Measurements from ENCODE around the gene ADAMTSL3. TPM values are rescaled to one million over a fixed set of nuclear protein-coding genes. Genes with fewer than 3 reads are reported as not detected.

The ADAMTSL3 gene
- total and polyA plus RNA-seq, 2 donors (not counting 1 experiment from before 2014, with no cell fraction given), result 0.01 TPM; not detected in 1

DNA sequence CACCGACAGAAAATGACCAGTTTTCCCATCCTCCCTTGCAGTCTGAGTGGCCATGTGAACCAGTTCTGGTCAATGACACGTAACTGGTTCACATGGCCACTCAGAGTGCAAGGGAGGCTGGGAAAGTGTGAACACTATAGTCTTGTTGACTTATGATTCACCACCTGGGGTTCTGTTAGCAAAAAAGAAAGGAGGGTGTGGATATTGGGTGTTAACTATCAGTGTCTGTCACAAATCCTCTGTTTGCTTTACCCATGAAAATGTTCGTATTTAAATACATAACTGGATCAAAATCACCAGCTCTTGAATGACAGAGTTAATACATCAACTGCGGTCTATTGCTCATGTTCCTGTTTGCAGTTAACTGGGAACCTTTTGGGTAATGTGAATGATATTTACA is 92.3 kb downstream of the ADAMTSL3 start:
- Histone ChIP-seq H2AFZ (ENCODE audit: insufficient read depth, low read depth, low read length, poor library complexity, severe bottlenecking) (no peak overlapping the region), H3K36me3 (replicated peaks in 1 of 2; ENCODE audit: control extremely low read depth in 1 of 2, control insufficient read depth in 1 of 2, extremely low read depth in 1 of 2, insufficient read depth in 2 of 2, low read length in 1 of 2) (no peaks in the 10 kb centered on the region), H3K27me3 (replicated peaks in 1 of 4; ENCODE audit: control extremely low read depth in 1 of 4, control insufficient read depth in 3 of 4, insufficient read depth in 4 of 4, low read length in 3 of 4) (no peaks in the 10 kb centered on the region), H3K4me1 (ENCODE audit: control insufficient read depth in 2 of 2, insufficient read depth in 2 of 2, low read length in 2 of 2) (no peaks in the 10 kb centered on the region), H3K27ac (ENCODE audit: low read length in 2 of 2) (no peak overlapping the region), H4K20me1 (ENCODE audit: control insufficient read depth, insufficient read depth, low read length, poor library complexity, severe bottlenecking) (no peaks in the 10 kb centered on the region), H3K4me3 (ENCODE audit: control extremely low read depth in 1 of 5, extremely low read depth in 1 of 5, insufficient read depth in 1 of 5, low read depth in 2 of 5, low read length in 4 of 5) (no peak overlapping the region), H3K9me3 (ENCODE audit: control extremely low read depth in 1 of 3, control insufficient read depth in 2 of 3, insufficient read depth in 1 of 3, low read length in 2 of 3) (peaks cover 0 to 8% (median 0%) of the 10 kb centered on the region in 3 donors), H3K9ac (ENCODE audit: low read length) (no peak overlapping the region), H3K4me2 (replicated peaks; ENCODE audit: low read depth, low read length, poor library complexity, severe bottlenecking) (no peak overlapping the region), H3K79me2 (ENCODE audit: control insufficient read depth, insufficient read depth, low read length) (no peaks in the 10 kb centered on the region)
- intact Hi-C loops (cut with micrococcal nuclease), result no loop called here
- Mint-ChIP-seq H3K4me1 (no peaks in the 10 kb centered on the region), H3K27me3 (no peaks in the 10 kb centered on the region), H3K27ac (no peak overlapping the region), H3K4me3 (no peak overlapping the region), H3K9me3 (ENCODE audit: insufficient read depth) (no peaks in the 10 kb centered on the region)
- DNase-seq, result no peak
- no peak for ATAC-seq (ENCODE audit: low read depth)
- TF ChIP-seq EZH2 (IDR thresholded peaks at IDR 0.05; ENCODE audit: borderline replicate concordance, insufficient read depth, low read depth, low read length, poor library complexity, severe bottlenecking) (no peak), CTCF (IDR thresholded peaks at IDR 0.05) (no peak)
- 100% methylated on average over 1 of the region's 4 CpGs for WGBS (ENCODE audit: insufficient coverage)
- ChIA-PET POLR2A (no interaction called here), CTCF (no interaction called here)

DNA sequence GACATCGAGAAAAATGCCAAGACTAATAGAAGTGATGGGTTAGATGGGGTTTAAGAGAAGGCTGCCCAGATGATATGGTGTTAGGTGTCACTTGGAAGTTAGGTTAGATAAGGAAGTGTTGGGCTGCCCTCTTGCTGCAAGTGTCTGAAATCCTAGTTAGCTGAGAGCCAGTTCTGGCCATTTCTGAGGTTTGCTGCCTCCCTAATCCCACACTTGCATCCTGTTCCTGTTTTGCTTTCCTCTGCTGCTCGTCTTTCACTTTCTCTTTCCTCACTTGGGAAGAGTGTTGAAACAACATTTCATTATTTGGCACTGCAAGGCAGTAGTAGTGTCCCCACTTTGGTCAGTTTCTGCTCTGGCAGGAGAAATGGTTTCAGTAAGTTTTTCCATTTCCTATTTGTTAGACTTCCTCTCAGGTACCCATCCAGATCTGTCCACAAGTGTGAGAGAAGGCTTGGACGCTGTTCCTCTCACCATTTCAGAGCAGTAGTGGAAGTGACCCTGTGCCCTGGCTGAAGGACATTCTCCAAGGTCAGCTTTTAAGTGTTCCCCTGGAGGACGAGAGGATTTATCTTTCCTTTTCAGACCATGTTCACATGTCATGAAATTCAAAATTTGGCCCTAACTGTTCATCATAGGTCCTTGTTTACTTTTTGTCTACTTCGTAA is 93.3 kb downstream of the ADAMTSL3 start:
- Histone ChIP-seq H3K9me3 (ENCODE audit: control extremely low read depth in 1 of 3, control insufficient read depth in 2 of 3, insufficient read depth in 1 of 3, low read length in 2 of 3) (peaks cover 0 to 8% (median 0%) of the 10 kb centered on the region in 3 donors), H3K4me1 (ENCODE audit: control insufficient read depth in 2 of 2, insufficient read depth in 2 of 2, low read length in 2 of 2) (no peaks in the 10 kb centered on the region), H3K4me2 (replicated peaks; ENCODE audit: low read depth, low read length, poor library complexity, severe bottlenecking) (no peak overlapping the region), H3K79me2 (ENCODE audit: control insufficient read depth, insufficient read depth, low read length) (no peaks in the 10 kb centered on the region), H2AFZ (ENCODE audit: insufficient read depth, low read depth, low read length, poor library complexity, severe bottlenecking) (no peak overlapping the region), H3K9ac (ENCODE audit: low read length) (no peak overlapping the region), H4K20me1 (ENCODE audit: control insufficient read depth, insufficient read depth, low read length, poor library complexity, severe bottlenecking) (no peaks in the 10 kb centered on the region), H3K36me3 (replicated peaks in 1 of 2; ENCODE audit: control extremely low read depth in 1 of 2, control insufficient read depth in 1 of 2, extremely low read depth in 1 of 2, insufficient read depth in 2 of 2, low read length in 1 of 2) (no peaks in the 10 kb centered on the region), H3K4me3 (ENCODE audit: control extremely low read depth in 1 of 5, extremely low read depth in 1 of 5, insufficient read depth in 1 of 5, low read depth in 2 of 5, low read length in 4 of 5) (no peak overlapping the region), H3K27me3 (replicated peaks in 1 of 4; ENCODE audit: control extremely low read depth in 1 of 4, control insufficient read depth in 3 of 4, insufficient read depth in 4 of 4, low read length in 3 of 4) (no peaks in the 10 kb centered on the region), H3K27ac (ENCODE audit: low read length in 2 of 2) (no peak overlapping the region)
- 83% methylated on average over 2 of the region's 5 CpGs for WGBS (ENCODE audit: insufficient coverage)
- no peak overlapping the region for H3K4me3 Mint-ChIP-seq
- intact Hi-C loops (cut with micrococcal nuclease), result no loop called here
- ATAC-seq (ENCODE audit: low read depth), result no peak
- CTCF ChIA-PET, result no interaction called here
- H3K4me1 Mint-ChIP-seq, result no peaks in the 10 kb centered on the region
- TF ChIP-seq EZH2 (IDR thresholded peaks at IDR 0.05; ENCODE audit: borderline replicate concordance, insufficient read depth, low read depth, low read length, poor library complexity, severe bottlenecking) (no peak), CTCF (IDR thresholded peaks at IDR 0.05) (no peak)
- no peak for DNase-seq
- no peaks in the 10 kb centered on the region for H3K27me3 Mint-ChIP-seq
- H3K9me3 Mint-ChIP-seq (ENCODE audit: insufficient read depth), result no peaks in the 10 kb centered on the region
- POLR2A ChIA-PET, result no interaction called here
- H3K27ac Mint-ChIP-seq, result no peak overlapping the region
